PC-3 (cell line): ENCODE measurements around the gene GPC3.

Source experiments
- EZH2 ChIP-seq: fragments of 300-600 bp; sonication (generic); IDR thresholded peaks from one replicate; pipeline ENCODE4 v1.6.1; 2017; ENCODE audit warnings: antibody characterized with exemption, mild to moderate bottlenecking, low read length; ENCODE audit not compliant: unreplicated experiment
- EZH2phosphoT487 ChIP-seq: fragments of 300-600 bp; sonication (generic); IDR thresholded peaks from 2 replicates; pipeline ENCODE4 v1.6.1; 2018; ENCODE audit warnings: mild to moderate bottlenecking, antibody characterized with exemption, low read length, borderline replicate concordance
- TF ChIP-seq, protein P1 (sequence below): fragments of 300-600 bp; sonication (generic); conservative IDR thresholded peaks from 2 replicates; pipeline ENCODE4 v1.5.1; 2017; ENCODE audit warnings: antibody characterized with exemption, low read depth, mild to moderate bottlenecking, low read length

DNA sequence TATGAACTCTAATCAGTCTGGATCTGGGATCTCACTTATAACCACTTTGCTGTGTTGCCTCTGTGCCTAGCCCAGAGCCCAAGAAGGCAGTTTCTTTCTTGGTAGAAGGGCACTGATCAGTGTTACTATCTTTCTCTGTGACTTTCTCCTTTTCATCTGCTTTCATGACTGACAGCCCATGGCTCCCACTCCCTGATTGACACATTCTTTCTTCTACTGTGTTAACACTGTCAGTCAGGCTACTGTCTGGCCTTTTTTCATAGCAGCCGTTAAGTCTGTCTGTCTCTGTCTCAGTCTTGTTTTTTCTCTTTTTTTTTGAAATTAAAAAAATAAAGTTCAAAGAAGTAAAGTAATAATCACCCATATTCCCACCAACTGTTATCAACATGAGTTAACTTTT is 210.6 kb downstream of the GPC3 start:
- TF ChIP-seq, protein P1, sequence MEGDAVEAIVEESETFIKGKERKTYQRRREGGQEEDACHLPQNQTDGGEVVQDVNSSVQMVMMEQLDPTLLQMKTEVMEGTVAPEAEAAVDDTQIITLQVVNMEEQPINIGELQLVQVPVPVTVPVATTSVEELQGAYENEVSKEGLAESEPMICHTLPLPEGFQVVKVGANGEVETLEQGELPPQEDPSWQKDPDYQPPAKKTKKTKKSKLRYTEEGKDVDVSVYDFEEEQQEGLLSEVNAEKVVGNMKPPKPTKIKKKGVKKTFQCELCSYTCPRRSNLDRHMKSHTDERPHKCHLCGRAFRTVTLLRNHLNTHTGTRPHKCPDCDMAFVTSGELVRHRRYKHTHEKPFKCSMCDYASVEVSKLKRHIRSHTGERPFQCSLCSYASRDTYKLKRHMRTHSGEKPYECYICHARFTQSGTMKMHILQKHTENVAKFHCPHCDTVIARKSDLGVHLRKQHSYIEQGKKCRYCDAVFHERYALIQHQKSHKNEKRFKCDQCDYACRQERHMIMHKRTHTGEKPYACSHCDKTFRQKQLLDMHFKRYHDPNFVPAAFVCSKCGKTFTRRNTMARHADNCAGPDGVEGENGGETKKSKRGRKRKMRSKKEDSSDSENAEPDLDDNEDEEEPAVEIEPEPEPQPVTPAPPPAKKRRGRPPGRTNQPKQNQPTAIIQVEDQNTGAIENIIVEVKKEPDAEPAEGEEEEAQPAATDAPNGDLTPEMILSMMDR, result no peak
- TF ChIP-seq EZH2, result no peak
- TF ChIP-seq EZH2phosphoT487, result no peak
